Measurements from ENCODE around the gene NFIB. TPM values are rescaled to one million over a fixed set of nuclear protein-coding genes. Genes with fewer than 3 reads are reported as not detected.

The NFIB gene
- total and polyA plus RNA-seq, 2 of the 8 experiments (the other 6 are each of a cell fraction or from before 2014, with no cell fraction given): 2.6 to 13.1 TPM

- H2BK20ac ChIP-seq (ENCODE audit: low read length): no peak overlapping the region
- no peak overlapping the region for H4K91ac ChIP-seq (replicated peaks; ENCODE audit: insufficient read length, low read length)
- no peak overlapping the region for H4K8ac ChIP-seq (ENCODE audit: extremely low read depth, insufficient read depth, low read length)
- 86% methylated on average over 2 of the region's 2 CpGs; no CpG with 5 or more reads in 1 of the 2 experiments for WGBS, 2 experiments (ENCODE audit: extremely low coverage in 1 of 2, insufficient coverage in 1 of 2, insufficient read length in 1 of 2, insufficient replicate concordance in 2 of 2, low coverage in 1 of 2, low lambda C conversion rate in 2 of 2, missing lambda C conversion rate in 1 of 2)
- H2BK5ac ChIP-seq (ENCODE audit: low read depth, low read length): no peak overlapping the region
- no peak overlapping the region for H2BK120ac ChIP-seq (replicated peaks; ENCODE audit: low read depth, low read length)
- H3K36me3 ChIP-seq (ENCODE audit: control insufficient read depth in 2 of 4, insufficient read depth in 4 of 4, low read length in 3 of 4): no peaks in the 10 kb centered on the region; a peak in 2 of 8 replicates
- H3K4ac ChIP-seq (replicated peaks; ENCODE audit: insufficient read length, low read depth, low read length): no peak overlapping the region
- H3K79me2 ChIP-seq (ENCODE audit: control insufficient read depth in 1 of 2, insufficient read depth in 2 of 2, low read length in 2 of 2): 0 out of 4 replicates have a peak, but pooled peaks cover 0 to 2% of the 10 kb centered on the region in 2 experiments
- no peak overlapping the region for H3K9ac ChIP-seq (replicated peaks in 1 of 4; ENCODE audit: extremely low read depth in 1 of 4, low read depth in 3 of 4, low read length in 3 of 4)
- no peak overlapping the region for H3K27ac ChIP-seq (ENCODE audit: low read depth, low read length)
- no peak overlapping the region for H2AK5ac ChIP-seq (ENCODE audit: low read depth, low read length)
- no peaks in the 10 kb centered on the region; the same call in 1 of the 2 replicates for H3K79me1 ChIP-seq (ENCODE audit: low read depth, low read length)
- no peak overlapping the region for H2BK15ac ChIP-seq (ENCODE audit: low read length)
- no peak overlapping the region for H3K4me2 ChIP-seq (ENCODE audit: insufficient read depth in 1 of 2, low read depth in 2 of 2, low read length in 2 of 2)
- H3K4me1 ChIP-seq (replicated peaks in 1 of 4; ENCODE audit: control insufficient read depth in 3 of 4, insufficient read depth in 4 of 4, low read length in 3 of 4): no peaks in the 10 kb centered on the region
- no peak overlapping the region for H3K14ac ChIP-seq (ENCODE audit: insufficient read length)
- POLR2A ChIA-PET (ENCODE audit: partially characterized antibody): no interaction called here
- DNase-seq (ENCODE audit: low read depth in 1 of 2, low spot score in 2 of 2) (no peak), FAIRE-seq (no peak)
- H3K18ac ChIP-seq (ENCODE audit: extremely low read depth, low read length): no peak overlapping the region
- peaks cover 0 to 2% of the 10 kb centered on the region in 2 experiments for H4K20me1 ChIP-seq (replicated peaks in 1 of 2; ENCODE audit: control insufficient read depth in 1 of 2, insufficient read depth in 2 of 2, low read length in 2 of 2)
- H2BK12ac ChIP-seq (ENCODE audit: low read depth, low read length): no peak overlapping the region
- H3K9me3 ChIP-seq (ENCODE audit: insufficient read depth in 2 of 2, low read depth in 1 of 2, low read length in 1 of 2): no peaks in the 10 kb centered on the region
- no peaks in the 10 kb centered on the region for H3K23me2 ChIP-seq (ENCODE audit: low read depth, low read length)
- CTCF ChIA-PET (ENCODE audit: partially characterized antibody): no interaction called here
- no peak overlapping the region for H4K5ac ChIP-seq (ENCODE audit: insufficient read length, low read depth, low read length)
- H2AFZ ChIP-seq (ENCODE audit: low read length): no peak overlapping the region
- no peaks in the 10 kb centered on the region for H3K27me3 ChIP-seq (replicated peaks in 1 of 4; ENCODE audit: control insufficient read depth in 3 of 4, extremely low read depth in 1 of 4, insufficient read depth in 3 of 4, low read length in 3 of 4)
- H3K4me3 ChIP-seq (ENCODE audit: extremely low read depth in 1 of 4, insufficient read depth in 2 of 4, low read depth in 3 of 4, low read length in 4 of 4): no peak overlapping the region
- H3K23ac ChIP-seq (ENCODE audit: insufficient read length): no peak overlapping the region
- no peak overlapping the region for H3K56ac ChIP-seq (replicated peaks; ENCODE audit: insufficient read length, low read depth, low read length)
- TF ChIP-seq JUN (IDR thresholded peaks at IDR 0.05; ENCODE audit: low read depth, low read length) (no peak), SUZ12 (IDR thresholded peaks at IDR 0.05; ENCODE audit: low read length) (no peak), SP1 (IDR thresholded peaks at IDR 0.05; ENCODE audit: low read depth, low read length) (no peak), EZH2 (IDR thresholded peaks at IDR 0.05; ENCODE audit: low read depth, low read length, severe bottlenecking) (no peak), E2F6 (IDR thresholded peaks at IDR 0.05) (no peak), TBP (IDR thresholded peaks at IDR 0.05; ENCODE audit: low read depth, low read length) (no peak), SIN3A (conservative IDR thresholded peaks at IDR 0.05 in 1 of 2, IDR thresholded peaks at IDR 0.05 in 1 of 2; ENCODE audit: low read depth in 1 of 2, low read length in 2 of 2) (no peak), USF2 (IDR thresholded peaks at IDR 0.05; ENCODE audit: low read length) (no peak), CEBPB (IDR thresholded peaks at IDR 0.05; ENCODE audit: low read depth, low read length) (no peak), RFX5 (IDR thresholded peaks at IDR 0.05; ENCODE audit: borderline replicate concordance, low read depth, low read length) (no peak), KDM1A (IDR thresholded peaks at IDR 0.05; ENCODE audit: borderline replicate concordance, low read length) (no peak), BRCA1 (IDR thresholded peaks at IDR 0.05; ENCODE audit: low read depth, low read length) (no peak), NRF1 (IDR thresholded peaks at IDR 0.05; ENCODE audit: low read depth, low read length) (no peak)
Observed at GRCh38 chr9:14185016-14185415, 128.9 kb downstream of the NFIB start.
